BE2C (cell line): ENCODE data around the gene PAX5.

ENCODE experiments used
- DNase-seq: peaks from one replicate; pipeline ENCODE4 v3.0.0-alpha.2; 2020
- H3K27me3 ChIP-seq: fragments of 250-450 bp; sonication (Bioruptor Pico); 2 replicates; pipeline ENCODE4 v1.5.1; 2020; ENCODE audit warnings: mild to moderate bottlenecking
- H3K36me3 ChIP-seq: fragments of 250-450 bp; sonication (Bioruptor Pico); 2 replicates; pipeline ENCODE4 v1.5.1; 2020; ENCODE audit warnings: mild to moderate bottlenecking
- H3K4me1 ChIP-seq: fragments of 250-450 bp; sonication (Bioruptor Pico); 2 replicates; pipeline ENCODE4 v1.5.1; 2020
- H3K4me3 ChIP-seq: 2 replicates; pipeline ENCODE4 v1.5.1; 2011; ENCODE audit warnings: low read depth, low read length
- H3K9me3 ChIP-seq: fragments of 250-450 bp; sonication (Bioruptor Pico); 2 replicates; pipeline ENCODE4 v1.5.1; 2020
- CTCF ChIP-seq: IDR thresholded peaks from 2 replicates; pipeline ENCODE4 v1.5.1; 2012; ENCODE audit warnings: mild to moderate bottlenecking, low read depth, low read length

The PAX5 gene

GRCh38 chr9:36949466-36949865, 84.6 kb downstream of the PAX5 start:
- no peak overlapping the region for H3K4me3 ChIP-seq
- H3K36me3 ChIP-seq, result peaks cover 12% of the 10 kb centered on the region
- no peak for TF ChIP-seq CTCF
- no peaks in the 10 kb centered on the region for H3K27me3 ChIP-seq
- no peak for DNase-seq
- no peaks in the 10 kb centered on the region for H3K4me1 ChIP-seq
- H3K9me3 ChIP-seq, result no peaks in the 10 kb centered on the region

GRCh38 chr9:36948051-36948450, 86.0 kb downstream of the PAX5 start:
- H3K36me3 ChIP-seq, result peaks cover 12% of the 10 kb centered on the region
- H3K9me3 ChIP-seq, result no peaks in the 10 kb centered on the region
- TF ChIP-seq CTCF, result no peak
- H3K4me1 ChIP-seq, result no peaks in the 10 kb centered on the region
- no peaks in the 10 kb centered on the region for H3K27me3 ChIP-seq
- no peak for DNase-seq
- H3K4me3 ChIP-seq, result no peak overlapping the region

GRCh38 chr9:36946653-36947052, 87.4 kb downstream of the PAX5 start:
- peaks cover 3% of the 10 kb centered on the region; the same call in 1 of the 2 replicates for H3K4me1 ChIP-seq
- no peak for TF ChIP-seq CTCF
- H3K9me3 ChIP-seq, result no peaks in the 10 kb centered on the region
- no peak overlapping the region for H3K4me3 ChIP-seq
- H3K27me3 ChIP-seq, result no peaks in the 10 kb centered on the region
- DNase-seq, result no peak
- peaks cover 12% of the 10 kb centered on the region for H3K36me3 ChIP-seq

- no peak for DNase-seq
- Histone ChIP-seq H3K4me3 (no peak overlapping the region), H3K9me3 (no peaks in the 10 kb centered on the region), H3K27me3 (no peaks in the 10 kb centered on the region), H3K4me1 (peaks cover 3% of the 10 kb centered on the region; the same call in 1 of the 2 replicates), H3K36me3 (peaks cover 12% of the 10 kb centered on the region)
- no peak for TF ChIP-seq CTCF
Observed at GRCh38 chr9:36945999-36946398, 88.1 kb downstream of the PAX5 start.

GRCh38 chr9:36942891-36943290, 91.2 kb downstream of the PAX5 start:
- H3K27me3 ChIP-seq, result no peaks in the 10 kb centered on the region
- H3K36me3 ChIP-seq, result peaks cover 11% of the 10 kb centered on the region

GRCh38 chr9:36941441-36941840, 92.6 kb downstream of the PAX5 start:
- H3K36me3 ChIP-seq, result peaks cover 11% of the 10 kb centered on the region
- no peaks in the 10 kb centered on the region for H3K9me3 ChIP-seq
- no peaks in the 10 kb centered on the region for H3K27me3 ChIP-seq
- no peak overlapping the region for H3K4me3 ChIP-seq
- TF ChIP-seq CTCF, result no peak
- no peak for DNase-seq
- H3K4me1 ChIP-seq, result peaks cover 6% of the 10 kb centered on the region; the same call in 1 of the 2 replicates

More at GRCh38 chr9:36942891-36943290, 91.2 kb downstream of the PAX5 start:
- DNase-seq, result no peak
- peaks cover 6% of the 10 kb centered on the region; the same call in 1 of the 2 replicates for H3K4me1 ChIP-seq
- no peak overlapping the region for H3K4me3 ChIP-seq
- TF ChIP-seq CTCF, result no peak
- no peaks in the 10 kb centered on the region for H3K9me3 ChIP-seq
